VCaP (cell line): ENCODE measurements around the gene METTL25.

ENCODE experiments used
- H3K27ac ChIP-seq: fragments of 450-650 bp; 2 replicates; pipeline ENCODE4 v1.5.1; 2017
- CTCF ChIP-seq: fragments of 450-650 bp; conservative IDR thresholded peaks from 2 replicates; pipeline ENCODE4 v1.5.1; 2017; ENCODE audit warnings: mild to moderate bottlenecking, moderate library complexity

The METTL25 gene

GRCh38 chr12:82507686-82508085, 149.4 kb downstream of the METTL25 start:
- H3K27ac ChIP-seq: no peak overlapping the region
- no peak for TF ChIP-seq CTCF

DNA sequence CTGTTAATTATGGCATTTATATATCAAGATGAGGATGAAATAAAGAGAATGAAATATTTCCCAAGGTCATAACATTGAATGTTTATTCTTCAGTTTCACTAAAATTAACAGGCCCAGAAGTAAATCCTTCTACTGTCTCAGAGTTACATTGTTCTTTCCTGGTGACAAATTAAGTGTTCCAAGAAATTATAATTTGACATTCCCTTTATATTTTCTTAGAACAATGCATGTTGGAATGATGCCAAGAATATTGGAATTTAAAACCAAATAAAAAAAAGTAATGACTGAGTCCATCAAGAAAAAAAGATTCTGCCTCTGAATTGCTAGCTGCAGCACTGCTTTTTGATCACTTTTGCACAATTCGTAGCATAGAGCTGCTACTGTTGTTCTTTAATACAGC, 152.1 kb downstream of the METTL25 start:
- H3K27ac ChIP-seq: peak overlapping the region; percentile 59
- no peak for TF ChIP-seq CTCF

DNA sequence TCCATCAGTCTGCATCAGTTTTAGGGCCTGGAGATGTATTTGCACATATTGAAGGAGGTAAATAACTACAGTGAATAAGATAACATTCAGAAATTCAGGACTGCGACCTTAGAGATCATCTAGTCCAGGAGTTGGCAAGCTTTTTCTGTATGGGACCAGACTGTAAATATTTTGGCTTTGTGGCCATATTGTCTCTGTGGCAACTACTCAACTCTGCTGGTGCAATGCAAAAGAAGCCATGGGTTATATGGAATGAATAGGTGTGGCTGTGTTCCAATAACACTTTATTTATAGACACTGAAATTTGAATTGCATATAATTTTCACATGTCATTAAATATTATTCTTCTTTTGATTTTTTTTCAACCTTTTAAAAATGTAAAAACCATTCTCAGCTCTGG, 156.6 kb downstream of the METTL25 start:
- TF ChIP-seq CTCF: no peak
- no peak overlapping the region for H3K27ac ChIP-seq

GRCh38 chr12:82515652-82516051, 157.3 kb downstream of the METTL25 start:
- TF ChIP-seq CTCF: no peak
- H3K27ac ChIP-seq: no peak overlapping the region

GRCh38 chr12:82517027-82517426, 158.7 kb downstream of the METTL25 start:
- TF ChIP-seq CTCF: no peak; the same call in 1 of the 2 replicates
- no peak overlapping the region for H3K27ac ChIP-seq

GRCh38 chr12:82517808-82518207, 159.5 kb downstream of the METTL25 start:
- no peak overlapping the region for H3K27ac ChIP-seq
- no peak for TF ChIP-seq CTCF

DNA sequence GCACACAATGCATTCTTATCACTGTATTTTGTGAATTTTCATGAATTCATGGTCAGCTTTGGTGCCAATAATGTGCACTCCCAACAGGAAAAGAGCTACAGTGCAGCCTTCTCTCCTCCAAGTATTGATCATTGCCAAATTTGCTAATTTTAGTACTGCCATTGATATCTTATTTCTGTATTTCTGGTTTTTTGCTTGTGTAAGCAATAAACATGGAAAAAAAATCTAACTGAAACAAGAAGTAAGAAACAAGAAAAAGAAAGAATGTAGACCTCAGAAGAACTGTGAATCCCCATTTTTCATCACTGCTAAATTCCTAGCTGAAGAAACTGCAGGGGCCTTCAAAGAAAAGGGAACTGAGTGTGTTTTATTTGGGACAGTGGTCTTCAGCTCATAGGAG, 161.2 kb downstream of the METTL25 start:
- TF ChIP-seq CTCF: no peak

DNA sequence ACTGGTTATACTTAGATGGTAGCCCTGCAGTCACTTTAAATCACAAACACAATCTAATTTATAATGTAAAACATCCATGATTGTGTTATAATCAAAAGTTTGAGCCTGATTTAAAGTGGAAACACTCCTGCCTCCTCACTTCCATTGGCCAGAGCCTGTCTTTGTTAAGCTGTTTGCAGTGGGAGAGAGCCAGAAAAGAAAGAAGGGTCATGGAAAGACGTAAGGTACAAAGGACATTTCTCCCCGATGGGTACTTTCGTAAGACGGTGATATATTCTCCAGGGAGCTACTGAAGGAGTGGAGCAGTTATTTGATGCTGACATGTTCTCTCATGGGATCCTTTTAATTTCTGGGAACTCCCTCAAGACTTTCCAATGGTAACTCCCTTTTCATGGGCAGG, 164.0 kb downstream of the METTL25 start:
- no peak for TF ChIP-seq CTCF
- H3K27ac ChIP-seq: peak overlapping the region; percentile 63; the same call in 1 of the 2 replicates

More for the DNA sequence above, 161.2 kb downstream of the METTL25 start:
- H3K27ac ChIP-seq: no peak overlapping the region
